CD14-positive monocyte (primary cell): Measurements from ENCODE around the gene PTPRN2. TPM values are rescaled to one million over a fixed set of nuclear protein-coding genes. Genes with fewer than 3 reads are reported as not detected.

Source experiments
- DNase-seq, 3 donors: peaks; one replicate each; pipeline ENCODE4 v3.0.0-alpha.2; 2011 to 2022
- H2AFZ ChIP-seq: 2 replicates; pipeline ENCODE4 v1.6.0; 2012; ENCODE audit warnings: mild to moderate bottlenecking, low read depth, low read length, inconsistent platforms; ENCODE audit not compliant: insufficient read depth, poor library complexity, severe bottlenecking
- H3K27ac ChIP-seq, 2 donors: 1 replicate in 1 of 2; 2 replicates in 1 of 2; pipeline ENCODE4 v1.5.1; 2012 to 2013; ENCODE audit warnings: low read length in 2 of 2, control low read depth in 1 of 2, inconsistent platforms in 1 of 2, low read depth in 1 of 2, mild to moderate bottlenecking in 1 of 2
- H3K27me3 ChIP-seq, 2 donors: one replicate each; pipeline versions ENCODE4 v1.6.0 to v1.6.1; 2011 to 2013; ENCODE audit warnings: low read length in 2 of 2; ENCODE audit not compliant: control insufficient read depth in 2 of 2, insufficient read depth in 2 of 2
- H3K36me3 ChIP-seq, 2 donors: replicated peaks in 1 of 2; 1 replicate in 1 of 2; 2 replicates in 1 of 2; pipeline versions ENCODE4 v1.5.1 to v1.6.1; 2012 to 2013; ENCODE audit warnings: low read length in 2 of 2, control low read depth in 1 of 2, inconsistent platforms in 1 of 2, mild to moderate bottlenecking in 1 of 2; ENCODE audit not compliant: insufficient read depth in 2 of 2, control insufficient read depth in 1 of 2
- H3K4me1 ChIP-seq, 2 donors: 1 replicate in 1 of 2; 2 replicates in 1 of 2; pipeline versions ENCODE4 v1.5.1 to v1.6.1; 2012 to 2013; ENCODE audit warnings: low read length in 2 of 2, control low read depth in 1 of 2, inconsistent platforms in 1 of 2, mild to moderate bottlenecking in 1 of 2, moderate library complexity in 1 of 2; ENCODE audit not compliant: insufficient read depth in 2 of 2, control insufficient read depth in 1 of 2
- H3K4me2 ChIP-seq: replicated peaks from 2 replicates; pipeline ENCODE3; 2012; ENCODE audit warnings: low read length, moderate library complexity, mild to moderate bottlenecking; ENCODE audit not compliant: poor library complexity, severe bottlenecking; ENCODE audit errors: extremely low read depth
- H3K4me3 ChIP-seq, 3 experiments: fragments of 200-600 bp in 1 of 3; sonication (generic) in 1 of 3; replicated peaks in 1 of 3; 1 replicate in 2 of 3; 2 replicates in 1 of 3; pipeline ENCODE4 v1.5.1; 2011 to 2013; ENCODE audit warnings: low read length in 3 of 3, mild to moderate bottlenecking in 3 of 3, control low read depth in 2 of 3, low read depth in 2 of 3, inconsistent platforms in 1 of 3, moderate library complexity in 1 of 3
- H3K79me2 ChIP-seq: 2 replicates; pipeline ENCODE4 v1.6.0; 2012; ENCODE audit warnings: mild to moderate bottlenecking, control low read depth, inconsistent platforms, low read length, moderate library complexity; ENCODE audit not compliant: insufficient read depth
- H3K9ac ChIP-seq: 2 replicates; pipeline ENCODE4 v1.6.0; 2017; ENCODE audit warnings: low read length, mild to moderate bottlenecking; ENCODE audit not compliant: insufficient read depth, poor library complexity, severe bottlenecking
- H3K9me3 ChIP-seq, 2 donors: replicated peaks in 1 of 2; 1 replicate in 1 of 2; 2 replicates in 1 of 2; pipeline versions ENCODE4 v1.5.1 to v1.6.1; 2012 to 2013; ENCODE audit warnings: low read length in 2 of 2, control low read depth in 1 of 2; ENCODE audit not compliant: control insufficient read depth in 1 of 2, insufficient read depth in 1 of 2
- H4K20me1 ChIP-seq: 2 replicates; pipeline ENCODE4 v1.6.0; 2012; ENCODE audit warnings: mild to moderate bottlenecking, low read length, control low read depth, moderate library complexity; ENCODE audit not compliant: insufficient read depth
- H3K27ac Mint-ChIP-seq, 7 donors: one replicate each; pipeline ENCODE4 v1.8.0; 2020; ENCODE audit warnings: mild to moderate bottlenecking in 7 of 7, mixed read lengths in 7 of 7, moderate library complexity in 6 of 7, inconsistent platforms in 2 of 7
- H3K27me3 Mint-ChIP-seq, 3 donors: one replicate each; pipeline ENCODE4 v1.8.0; 2021 to 2022; ENCODE audit warnings: low read depth in 3 of 3, mild to moderate bottlenecking in 3 of 3, mixed read lengths in 3 of 3, moderate library complexity in 3 of 3, inconsistent platforms in 1 of 3
- H3K36me3 Mint-ChIP-seq, 2 donors: one replicate each; pipeline ENCODE4 v1.8.0; 2020; ENCODE audit warnings: mixed read lengths in 2 of 2, inconsistent platforms in 1 of 2, mild to moderate bottlenecking in 1 of 2
- H3K4me1 Mint-ChIP-seq: one replicate; pipeline ENCODE4 v1.8.0; 2020; ENCODE audit warnings: mild to moderate bottlenecking, mixed read lengths
- H3K4me3 Mint-ChIP-seq, 2 donors: one replicate each; pipeline ENCODE4 v1.8.0; 2020; ENCODE audit warnings: mild to moderate bottlenecking in 2 of 2, mixed read lengths in 2 of 2, moderate library complexity in 1 of 2
- H3K9me3 Mint-ChIP-seq, 7 donors: one replicate each; pipeline ENCODE4 v1.8.0; 2020 to 2022; ENCODE audit warnings: mixed read lengths in 7 of 7, mild to moderate bottlenecking in 6 of 7, moderate library complexity in 6 of 7, inconsistent platforms in 2 of 7
- WGBS: methylation state at CpG from one replicate; pipeline ENCODE4 v1.1.5; 2013; ENCODE audit warnings: missing lambda C conversion rate; ENCODE audit not compliant: insufficient coverage; 5-methylcytosine and 5-hydroxymethylcytosine counted together
- intact Hi-C, 2 donors: fragments of 100-400 bp; cut with micrococcal nuclease; formaldehyde crosslinking; loops; one replicate each; pipeline versions ENCODE4 v1.15.0 to v1.15.1; 2023
- polyA plus RNA-seq, 3 donors: library from polyadenylated mRNA; depleted of rRNA in 1 of 3; unstranded in 2 of 3; stranded (reverse) in 1 of 3; fragments of 300-500 nt in 2 of 3; fragments of >200 nt in 1 of 3; fragmentation: Illumina TruSeq in 2 of 3; gene quantifications; 1 replicate in 2 of 3; 2 replicates in 1 of 3; pipeline ENCODE4 v1.2.3, GENCODE V29; 2012 to 2021
- TF ChIP-seq, protein P1 (sequence below): fragments of 200-600 bp; IDR thresholded peaks from one replicate; pipeline ENCODE4 v1.8.0; 2022; ENCODE audit warnings: antibody characterized with exemption, mild to moderate bottlenecking

Gene PTPRN2
- polyA plus RNA-seq, 3 donors: 0.25 to 1.4 (median 0.97) TPM

DNA sequence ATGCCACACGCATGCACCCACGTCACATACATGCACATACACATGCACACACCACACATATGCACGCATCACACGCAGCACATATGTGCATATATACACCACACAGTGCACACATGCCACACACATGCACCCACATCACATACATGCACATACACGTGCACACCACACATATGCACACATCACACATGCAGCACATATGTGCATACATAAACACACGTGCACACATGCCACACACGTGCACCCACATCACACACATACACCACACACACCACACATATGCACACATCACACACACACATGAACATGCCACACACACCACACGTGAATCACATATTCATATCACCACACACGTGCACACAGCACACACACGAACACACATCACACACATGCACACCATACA, 338.8 kb downstream of the PTPRN2 start:
- no peak overlapping the region for H3K27ac Mint-ChIP-seq
- no peaks in the 10 kb centered on the region for H3K4me1 ChIP-seq
- no peak overlapping the region for H2AFZ ChIP-seq
- H3K27me3 Mint-ChIP-seq: peaks cover 0 to 2% (median 0%) of the 10 kb centered on the region in 3 donors
- 71% methylated on average over 6 of the region's 10 CpGs for WGBS
- H3K79me2 ChIP-seq: no peaks in the 10 kb centered on the region
- no peak overlapping the region for H3K4me3 ChIP-seq
- DNase-seq: no peak
- no peak overlapping the region for H3K4me2 ChIP-seq
- intact Hi-C loops: no loop called here
- H3K9ac ChIP-seq: no peak overlapping the region
- peaks cover 16 to 33% (median 29%) of the 10 kb centered on the region in 7 donors for H3K9me3 Mint-ChIP-seq
- H3K4me1 Mint-ChIP-seq: no peaks in the 10 kb centered on the region
- H3K27ac ChIP-seq: no peak overlapping the region
- H3K36me3 ChIP-seq: no peaks in the 10 kb centered on the region
- no peak overlapping the region for H3K4me3 Mint-ChIP-seq
- no peaks in the 10 kb centered on the region for H3K36me3 Mint-ChIP-seq
- H3K27me3 ChIP-seq: no peaks in the 10 kb centered on the region
- H4K20me1 ChIP-seq: no peaks in the 10 kb centered on the region
- TF ChIP-seq, protein P1, sequence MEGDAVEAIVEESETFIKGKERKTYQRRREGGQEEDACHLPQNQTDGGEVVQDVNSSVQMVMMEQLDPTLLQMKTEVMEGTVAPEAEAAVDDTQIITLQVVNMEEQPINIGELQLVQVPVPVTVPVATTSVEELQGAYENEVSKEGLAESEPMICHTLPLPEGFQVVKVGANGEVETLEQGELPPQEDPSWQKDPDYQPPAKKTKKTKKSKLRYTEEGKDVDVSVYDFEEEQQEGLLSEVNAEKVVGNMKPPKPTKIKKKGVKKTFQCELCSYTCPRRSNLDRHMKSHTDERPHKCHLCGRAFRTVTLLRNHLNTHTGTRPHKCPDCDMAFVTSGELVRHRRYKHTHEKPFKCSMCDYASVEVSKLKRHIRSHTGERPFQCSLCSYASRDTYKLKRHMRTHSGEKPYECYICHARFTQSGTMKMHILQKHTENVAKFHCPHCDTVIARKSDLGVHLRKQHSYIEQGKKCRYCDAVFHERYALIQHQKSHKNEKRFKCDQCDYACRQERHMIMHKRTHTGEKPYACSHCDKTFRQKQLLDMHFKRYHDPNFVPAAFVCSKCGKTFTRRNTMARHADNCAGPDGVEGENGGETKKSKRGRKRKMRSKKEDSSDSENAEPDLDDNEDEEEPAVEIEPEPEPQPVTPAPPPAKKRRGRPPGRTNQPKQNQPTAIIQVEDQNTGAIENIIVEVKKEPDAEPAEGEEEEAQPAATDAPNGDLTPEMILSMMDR: no peak
- peaks cover 67 to 72% of the 10 kb centered on the region in 2 donors for H3K9me3 ChIP-seq

DNA sequence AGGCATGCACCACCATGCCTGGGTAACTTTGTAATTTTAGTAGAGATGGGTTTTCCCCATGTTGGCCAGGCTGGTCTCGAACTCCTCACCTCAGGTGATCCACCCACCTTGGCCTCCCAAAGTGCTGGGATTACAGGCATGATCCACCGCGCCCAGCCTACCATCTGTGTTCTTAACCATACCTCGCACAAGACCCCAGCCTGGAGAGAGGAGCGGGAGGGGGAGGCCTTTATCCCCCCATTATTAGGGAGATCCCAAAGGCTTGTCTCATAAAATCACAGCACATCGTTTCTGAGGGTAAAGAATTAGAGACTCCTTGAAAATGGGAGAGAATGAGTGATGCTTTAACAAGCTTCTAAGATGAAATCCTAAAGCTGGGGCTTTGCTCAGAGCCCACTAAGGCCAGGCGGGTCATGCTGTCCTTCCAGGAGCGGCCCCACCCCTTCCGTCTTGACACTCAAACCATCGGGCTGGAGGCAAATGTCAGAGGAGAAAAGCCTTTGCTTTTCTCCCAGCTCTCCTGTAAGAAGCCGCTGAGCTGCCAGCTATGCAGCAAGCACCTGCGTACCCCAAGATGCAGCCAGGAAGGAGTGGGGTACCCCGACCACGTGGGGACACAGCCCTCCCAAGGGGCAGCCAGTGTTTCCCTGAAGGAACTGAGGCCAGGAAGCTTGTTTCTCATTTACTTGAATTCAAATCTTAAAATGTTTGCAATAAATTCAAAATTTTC, 339.7 kb downstream of the PTPRN2 start:
- Mint-ChIP-seq H3K27ac (no peak overlapping the region), H3K9me3 (peaks cover 14 to 33% (median 29%) of the 10 kb centered on the region in 7 donors), H3K4me3 (no peak overlapping the region), H3K27me3 (no peaks in the 10 kb centered on the region), H3K36me3 (no peaks in the 10 kb centered on the region), H3K4me1 (no peaks in the 10 kb centered on the region)
- TF ChIP-seq, protein P1: no peak
- no peak for DNase-seq
- H3K9me3 ChIP-seq: peaks cover 67 to 72% of the 10 kb centered on the region in 2 donors
- no peak overlapping the region for H2AFZ ChIP-seq
- no peaks in the 10 kb centered on the region for H3K36me3 ChIP-seq
- 89% methylated on average over 8 of the region's 14 CpGs for WGBS
- H3K4me2 ChIP-seq: no peak overlapping the region
- H3K9ac ChIP-seq: no peak overlapping the region
- H3K4me3 ChIP-seq: no peak overlapping the region
- H4K20me1 ChIP-seq: no peaks in the 10 kb centered on the region
- H3K4me1 ChIP-seq: no peaks in the 10 kb centered on the region
- H3K27ac ChIP-seq: no peak overlapping the region
- H3K27me3 ChIP-seq: no peaks in the 10 kb centered on the region
- H3K79me2 ChIP-seq: no peaks in the 10 kb centered on the region
- intact Hi-C loops: no loop called here
